Measurements from ENCODE around the gene FAM107B. TPM values are rescaled to one million over a fixed set of nuclear protein-coding genes. Genes with fewer than 3 reads are reported as not detected.

FAM107B gene
- total RNA-seq, 4 donors from 2014 or later = 24.1 to 69.7 (median 43.2) TPM

DNA sequence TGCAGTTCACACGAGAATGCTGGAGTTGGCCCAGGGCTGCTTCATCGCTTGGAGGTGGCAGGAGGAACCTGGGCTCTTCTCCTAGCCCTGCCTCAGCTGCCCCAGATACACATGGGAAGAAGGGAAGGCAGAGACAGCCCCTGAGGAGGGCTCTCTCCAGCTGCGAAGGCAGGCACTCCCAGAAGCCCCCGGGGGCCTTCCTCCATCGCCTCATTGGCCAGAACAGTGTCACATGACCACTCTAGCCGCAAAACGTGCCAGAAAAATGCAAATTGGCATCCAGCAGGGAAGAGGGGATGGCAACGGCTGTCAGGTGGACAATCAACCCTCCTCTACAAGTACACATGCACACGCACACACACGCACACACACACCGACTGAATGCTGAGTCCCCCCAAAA lies 226.2 kb downstream of the FAM107B start:
- H3K36me3 ChIP-seq = no peaks in the 10 kb centered on the region
- intact Hi-C loops (cut with DNase I; ENCODE audit: low total_unique reads) = no loop called here
- H3K9me3 ChIP-seq = no peaks in the 10 kb centered on the region
- H3K27ac ChIP-seq = no peak overlapping the region
- DNase-seq = no peak
- H3K4me3 ChIP-seq = no peak overlapping the region
- TF ChIP-seq POLR2A (IDR thresholded peaks at IDR 0.05) = no peak
- TF ChIP-seq, protein P1, sequence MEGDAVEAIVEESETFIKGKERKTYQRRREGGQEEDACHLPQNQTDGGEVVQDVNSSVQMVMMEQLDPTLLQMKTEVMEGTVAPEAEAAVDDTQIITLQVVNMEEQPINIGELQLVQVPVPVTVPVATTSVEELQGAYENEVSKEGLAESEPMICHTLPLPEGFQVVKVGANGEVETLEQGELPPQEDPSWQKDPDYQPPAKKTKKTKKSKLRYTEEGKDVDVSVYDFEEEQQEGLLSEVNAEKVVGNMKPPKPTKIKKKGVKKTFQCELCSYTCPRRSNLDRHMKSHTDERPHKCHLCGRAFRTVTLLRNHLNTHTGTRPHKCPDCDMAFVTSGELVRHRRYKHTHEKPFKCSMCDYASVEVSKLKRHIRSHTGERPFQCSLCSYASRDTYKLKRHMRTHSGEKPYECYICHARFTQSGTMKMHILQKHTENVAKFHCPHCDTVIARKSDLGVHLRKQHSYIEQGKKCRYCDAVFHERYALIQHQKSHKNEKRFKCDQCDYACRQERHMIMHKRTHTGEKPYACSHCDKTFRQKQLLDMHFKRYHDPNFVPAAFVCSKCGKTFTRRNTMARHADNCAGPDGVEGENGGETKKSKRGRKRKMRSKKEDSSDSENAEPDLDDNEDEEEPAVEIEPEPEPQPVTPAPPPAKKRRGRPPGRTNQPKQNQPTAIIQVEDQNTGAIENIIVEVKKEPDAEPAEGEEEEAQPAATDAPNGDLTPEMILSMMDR (IDR thresholded peaks at IDR 0.05) = no peak
- H3K27me3 ChIP-seq = no peaks in the 10 kb centered on the region
- no peaks in the 10 kb centered on the region for H3K4me1 ChIP-seq

DNA sequence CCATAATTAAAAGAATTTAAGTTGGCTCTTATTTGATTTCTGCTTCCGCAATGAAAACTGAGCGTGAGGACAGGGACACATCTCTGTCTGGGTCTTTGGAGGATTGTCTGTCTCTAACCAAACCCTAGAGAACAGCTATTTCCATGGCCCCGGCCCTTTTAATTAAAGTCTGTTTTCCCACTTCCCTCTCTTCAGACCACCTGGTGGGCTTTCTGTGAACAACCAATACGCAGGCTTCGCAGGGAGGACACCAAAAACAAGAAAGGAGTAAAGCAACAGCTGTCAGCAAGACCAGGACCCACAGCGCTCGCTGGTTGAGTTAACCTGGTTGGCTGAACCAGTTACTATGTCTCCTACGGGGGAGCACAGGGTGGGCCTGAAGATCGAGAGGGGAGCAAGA lies 226.9 kb downstream of the FAM107B start:
- intact Hi-C loops (cut with DNase I; ENCODE audit: low total_unique reads) = no loop called here
- DNase-seq = no peak
- no peaks in the 10 kb centered on the region for H3K27me3 ChIP-seq
- no peaks in the 10 kb centered on the region for H3K4me1 ChIP-seq
- no peaks in the 10 kb centered on the region for H3K36me3 ChIP-seq
- no peaks in the 10 kb centered on the region for H3K9me3 ChIP-seq
- H3K4me3 ChIP-seq = no peak overlapping the region
- H3K27ac ChIP-seq = no peak overlapping the region
- TF ChIP-seq, protein P1 (IDR thresholded peaks at IDR 0.05) = no peak
- TF ChIP-seq POLR2A (IDR thresholded peaks at IDR 0.05) = no peak

DNA sequence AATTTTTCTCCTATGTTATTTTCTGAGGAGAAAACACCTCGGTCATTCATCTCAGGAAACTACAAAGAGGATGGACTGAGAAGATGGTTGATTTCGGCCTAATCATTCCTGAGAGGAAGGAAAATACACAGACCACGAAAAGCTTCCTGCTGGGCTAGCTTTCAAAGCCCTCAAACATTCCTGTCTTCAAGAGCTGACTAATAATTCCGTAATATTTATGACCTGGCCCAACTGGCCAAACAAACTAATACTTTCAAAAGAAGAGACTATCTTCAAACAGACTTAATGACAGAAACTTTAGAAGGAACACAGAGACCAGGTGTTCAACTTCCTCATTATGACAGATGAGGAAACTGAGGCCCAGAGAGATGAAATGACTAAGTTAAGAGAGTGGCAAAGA lies 228.9 kb downstream of the FAM107B start:
- intact Hi-C loops (cut with DNase I; ENCODE audit: low total_unique reads) = no loop called here
- Histone ChIP-seq H3K27ac (no peak overlapping the region), H3K36me3 (no peaks in the 10 kb centered on the region), H3K4me3 (no peak overlapping the region), H3K9me3 (no peaks in the 10 kb centered on the region), H3K27me3 (no peaks in the 10 kb centered on the region), H3K4me1 (no peaks in the 10 kb centered on the region)
- DNase-seq = no peak
- TF ChIP-seq, protein P1 (IDR thresholded peaks at IDR 0.05) = no peak
- TF ChIP-seq POLR2A (IDR thresholded peaks at IDR 0.05) = no peak

DNA sequence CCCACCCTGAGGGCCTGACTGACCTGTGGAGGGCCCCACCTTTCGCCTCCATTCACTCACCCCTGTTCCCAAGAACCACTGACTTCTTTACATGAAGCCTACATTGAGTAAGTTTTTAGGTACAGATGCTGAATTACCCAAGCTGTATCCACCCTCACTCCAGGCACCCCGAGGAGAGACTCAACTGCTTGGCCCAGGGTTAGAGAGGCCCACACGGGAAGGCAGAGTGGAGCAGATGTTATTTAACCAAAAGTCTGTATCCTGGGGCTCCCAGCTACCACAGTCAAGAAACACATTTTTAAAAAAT lies 230.8 kb downstream of the FAM107B start:
- Histone ChIP-seq H3K36me3 (no peaks in the 10 kb centered on the region), H3K27ac (peak overlapping the region in 1 of 2 donors; percentile 16), H3K9me3 (no peaks in the 10 kb centered on the region), H3K27me3 (no peaks in the 10 kb centered on the region), H3K4me3 (no peak overlapping the region), H3K4me1 (no peaks in the 10 kb centered on the region)
- no peak for DNase-seq
- no peak for TF ChIP-seq POLR2A (IDR thresholded peaks at IDR 0.05)
- TF ChIP-seq, protein P1 (IDR thresholded peaks at IDR 0.05) = no peak
- intact Hi-C loops (cut with DNase I; ENCODE audit: low total_unique reads) = no loop called here

DNA sequence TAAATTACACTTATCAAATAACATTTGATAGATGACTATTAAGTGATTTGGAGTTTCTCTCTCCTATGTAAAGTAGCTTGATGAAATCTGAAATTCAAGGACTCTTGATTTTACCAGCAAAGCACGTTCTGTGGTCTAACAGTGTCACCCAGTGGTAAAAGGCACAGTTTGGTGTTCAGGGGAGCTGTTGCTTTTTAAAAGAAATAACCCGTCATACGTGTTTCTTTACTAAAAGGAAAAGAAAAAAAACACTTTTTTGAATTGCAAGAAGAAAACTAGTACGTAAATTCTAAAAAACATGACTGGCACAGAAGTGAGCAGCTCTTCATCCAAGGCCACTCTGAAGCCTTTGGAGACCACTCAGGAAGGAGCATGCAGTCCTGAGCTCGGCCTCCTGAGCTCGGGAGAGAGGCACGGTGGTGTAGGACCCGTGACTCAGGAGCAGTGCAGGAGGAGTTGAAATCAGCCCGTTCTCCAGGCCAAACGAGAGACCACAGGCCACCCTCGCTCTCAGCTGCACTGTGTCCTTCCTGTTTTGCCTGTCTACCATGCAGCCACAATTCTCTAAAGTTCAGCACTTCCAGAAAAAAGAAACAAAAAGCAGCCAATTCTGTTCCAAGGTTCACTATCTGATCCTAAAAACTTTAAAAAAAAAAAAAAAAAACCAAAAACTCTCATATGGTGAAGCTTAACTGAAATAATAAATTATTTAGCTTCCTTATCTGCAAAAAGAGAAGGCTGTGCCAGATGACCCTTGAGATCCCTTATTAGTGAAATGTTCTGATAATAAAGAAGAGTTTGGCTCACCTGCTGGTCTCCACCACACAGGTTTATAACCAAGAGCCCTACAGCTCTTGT lies 231.4 kb downstream of the FAM107B start:
- H3K36me3 ChIP-seq = no peaks in the 10 kb centered on the region

More for the DNA sequence above, 231.4 kb downstream of the FAM107B start:
- TF ChIP-seq, protein P1 (IDR thresholded peaks at IDR 0.05) = peak in 3 of 4 experiments; percentile 21 to 57 (median 46)
- TF ChIP-seq POLR2A (IDR thresholded peaks at IDR 0.05) = no peak
- no peaks in the 10 kb centered on the region for H3K27me3 ChIP-seq
- H3K4me1 ChIP-seq = no peaks in the 10 kb centered on the region
- H3K9me3 ChIP-seq = no peaks in the 10 kb centered on the region
- no peak for DNase-seq
- peak overlapping the region; percentile 16 to 39 for H3K27ac ChIP-seq
- no peak overlapping the region for H3K4me3 ChIP-seq
- intact Hi-C loops (cut with DNase I; ENCODE audit: low total_unique reads) = no loop called here

All from uterus (tissue), 4 donors.